NB4 (cell line): ENCODE measurements around the gene TCERG1L.
"Not testable (repeated sequence)": the region's sequence is repeated elsewhere in the genome, so short reads cannot be mapped to it uniquely, and the experiment has no call there.

ENCODE experiments used
- DNase-seq: peaks from one replicate; pipeline ENCODE4 v3.0.0; 2010; ENCODE audit warnings: low read depth
- H3K4me3 ChIP-seq: one replicate; pipeline ENCODE4 v1.5.1; 2011; ENCODE audit warnings: mild to moderate bottlenecking, low read depth, low read length, moderate library complexity
- MYC ChIP-seq: IDR thresholded peaks from 2 replicates; pipeline ENCODE4 v1.6.1; 2011; ENCODE audit warnings: low read depth, low read length
- POLR2A ChIP-seq: IDR thresholded peaks from 2 replicates; pipeline ENCODE4 v1.6.1; 2011; ENCODE audit warnings: mild to moderate bottlenecking; ENCODE audit not compliant: insufficient read length; ENCODE audit errors: extremely low read depth
- TF ChIP-seq, protein P1 (sequence below): IDR thresholded peaks from 2 replicates; pipeline ENCODE4 v1.6.1; 2011; ENCODE audit warnings: low read depth, low read length
- TF ChIP-seq, protein P2 (sequence below): IDR thresholded peaks from one replicate; pipeline ENCODE4 v1.5.1; 2012; ENCODE audit warnings: low read depth, low read length

The TCERG1L gene

DNA sequence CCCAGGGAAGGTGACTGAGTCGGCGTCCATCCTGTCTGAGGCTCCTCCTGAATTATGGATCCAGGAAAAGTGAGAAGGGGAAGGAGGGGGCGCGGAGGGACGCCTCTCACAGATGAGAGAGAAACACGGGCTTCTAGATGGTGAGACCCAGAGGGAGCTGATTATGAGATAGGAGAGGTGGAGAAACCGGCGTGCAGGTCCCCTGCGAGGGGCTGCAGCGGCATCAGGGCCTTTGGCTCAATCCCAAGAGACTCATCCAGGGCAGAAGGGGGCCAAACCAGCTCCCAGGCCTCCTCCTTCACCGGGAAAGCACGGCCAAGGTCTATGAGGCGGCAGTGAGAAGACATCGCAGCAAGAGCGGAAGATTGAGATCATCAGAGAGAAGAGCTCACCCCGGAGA is 70.8 kb downstream of the TCERG1L start:
- DNase-seq = no peak
- no peak overlapping the region for H3K4me3 ChIP-seq
- TF ChIP-seq POLR2A = no peak
- TF ChIP-seq, protein P1, sequence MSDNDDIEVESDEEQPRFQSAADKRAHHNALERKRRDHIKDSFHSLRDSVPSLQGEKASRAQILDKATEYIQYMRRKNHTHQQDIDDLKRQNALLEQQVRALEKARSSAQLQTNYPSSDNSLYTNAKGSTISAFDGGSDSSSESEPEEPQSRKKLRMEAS = no peak
- no peak for TF ChIP-seq MYC

DNA sequence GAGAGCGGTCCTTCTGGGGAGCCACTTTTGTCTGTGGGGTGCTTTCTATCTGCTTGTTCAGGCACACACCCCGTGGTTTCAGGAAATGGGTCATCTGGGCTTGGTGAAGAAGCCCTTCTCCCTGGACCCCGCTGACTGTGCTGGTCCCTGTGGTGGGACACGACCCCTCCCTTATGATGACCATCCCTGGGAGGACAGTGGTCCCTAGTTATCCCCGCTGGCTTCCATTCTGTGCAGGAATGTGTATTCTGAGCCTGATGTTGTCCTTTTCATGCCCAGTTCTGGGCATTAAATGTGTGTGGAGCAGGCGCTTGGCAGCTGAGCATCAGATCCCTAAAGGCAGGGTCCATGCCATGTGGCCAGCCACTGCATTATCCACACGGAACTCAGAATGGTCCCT is 71.6 kb downstream of the TCERG1L start:
- DNase-seq = no peak
- H3K4me3 ChIP-seq = no peak overlapping the region
- TF ChIP-seq MYC = no peak
- TF ChIP-seq, protein P2, sequence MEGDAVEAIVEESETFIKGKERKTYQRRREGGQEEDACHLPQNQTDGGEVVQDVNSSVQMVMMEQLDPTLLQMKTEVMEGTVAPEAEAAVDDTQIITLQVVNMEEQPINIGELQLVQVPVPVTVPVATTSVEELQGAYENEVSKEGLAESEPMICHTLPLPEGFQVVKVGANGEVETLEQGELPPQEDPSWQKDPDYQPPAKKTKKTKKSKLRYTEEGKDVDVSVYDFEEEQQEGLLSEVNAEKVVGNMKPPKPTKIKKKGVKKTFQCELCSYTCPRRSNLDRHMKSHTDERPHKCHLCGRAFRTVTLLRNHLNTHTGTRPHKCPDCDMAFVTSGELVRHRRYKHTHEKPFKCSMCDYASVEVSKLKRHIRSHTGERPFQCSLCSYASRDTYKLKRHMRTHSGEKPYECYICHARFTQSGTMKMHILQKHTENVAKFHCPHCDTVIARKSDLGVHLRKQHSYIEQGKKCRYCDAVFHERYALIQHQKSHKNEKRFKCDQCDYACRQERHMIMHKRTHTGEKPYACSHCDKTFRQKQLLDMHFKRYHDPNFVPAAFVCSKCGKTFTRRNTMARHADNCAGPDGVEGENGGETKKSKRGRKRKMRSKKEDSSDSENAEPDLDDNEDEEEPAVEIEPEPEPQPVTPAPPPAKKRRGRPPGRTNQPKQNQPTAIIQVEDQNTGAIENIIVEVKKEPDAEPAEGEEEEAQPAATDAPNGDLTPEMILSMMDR = no peak
- TF ChIP-seq POLR2A = no peak
- TF ChIP-seq, protein P1 = no peak

DNA sequence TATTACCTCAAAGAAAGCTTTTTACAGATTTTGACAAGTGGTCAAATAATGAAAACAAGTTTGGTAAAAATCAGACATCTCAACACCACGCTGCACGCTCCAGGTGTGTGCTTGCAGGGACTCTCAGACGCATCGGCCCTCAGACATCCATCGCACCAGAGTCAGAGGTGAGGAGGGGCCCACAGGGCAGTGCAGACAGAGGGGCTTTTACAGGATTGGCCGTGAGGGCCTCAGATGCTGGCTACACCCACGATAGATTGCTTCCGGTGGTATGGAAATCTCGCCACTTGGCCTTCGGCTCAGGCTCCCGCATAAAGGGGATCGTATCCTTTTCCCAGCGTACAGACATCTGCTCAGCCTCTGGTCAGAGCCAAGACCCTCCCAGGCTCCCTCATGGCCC is 72.1 kb downstream of the TCERG1L start:
- H3K4me3 ChIP-seq = no peak overlapping the region
- DNase-seq = no peak
- TF ChIP-seq MYC (no peak), POLR2A (no peak)
- TF ChIP-seq, protein P1 = no peak
- TF ChIP-seq, protein P2 = no peak

DNA sequence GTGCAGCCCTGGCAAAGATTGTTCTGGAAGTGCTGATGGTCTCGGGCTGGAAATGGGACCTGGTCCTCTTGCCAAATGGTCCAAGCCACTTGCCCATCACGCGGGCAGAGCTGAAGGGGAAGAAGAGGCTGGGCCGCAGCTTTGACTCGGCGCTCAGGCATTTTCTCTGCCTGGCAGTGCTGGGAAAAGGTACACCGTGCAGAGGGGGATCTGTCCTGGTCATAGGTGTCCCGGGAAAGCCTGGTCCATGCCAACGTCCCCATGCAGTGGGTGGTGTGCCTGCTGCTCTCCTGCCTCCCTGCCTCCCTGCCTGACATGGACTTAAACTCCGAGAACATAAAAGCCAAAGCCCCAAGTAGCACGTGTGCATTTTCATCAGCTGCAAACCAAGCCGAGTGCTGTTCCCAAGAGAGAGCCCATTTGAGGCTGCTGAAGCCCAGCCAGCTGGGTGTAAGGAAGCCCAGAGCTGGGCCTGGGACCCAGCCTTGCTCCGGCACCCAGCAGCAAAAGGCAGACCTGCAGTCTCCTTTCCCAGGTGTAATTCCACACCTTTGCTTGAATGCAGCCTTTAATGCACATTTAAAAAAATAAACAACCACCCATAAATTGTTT is 72.7 kb downstream of the TCERG1L start:
- no peak for DNase-seq
- no peak overlapping the region for H3K4me3 ChIP-seq
- TF ChIP-seq, protein P1 = no peak
- no peak for TF ChIP-seq MYC
- TF ChIP-seq, protein P2 = no peak
- TF ChIP-seq POLR2A = no peak

DNA sequence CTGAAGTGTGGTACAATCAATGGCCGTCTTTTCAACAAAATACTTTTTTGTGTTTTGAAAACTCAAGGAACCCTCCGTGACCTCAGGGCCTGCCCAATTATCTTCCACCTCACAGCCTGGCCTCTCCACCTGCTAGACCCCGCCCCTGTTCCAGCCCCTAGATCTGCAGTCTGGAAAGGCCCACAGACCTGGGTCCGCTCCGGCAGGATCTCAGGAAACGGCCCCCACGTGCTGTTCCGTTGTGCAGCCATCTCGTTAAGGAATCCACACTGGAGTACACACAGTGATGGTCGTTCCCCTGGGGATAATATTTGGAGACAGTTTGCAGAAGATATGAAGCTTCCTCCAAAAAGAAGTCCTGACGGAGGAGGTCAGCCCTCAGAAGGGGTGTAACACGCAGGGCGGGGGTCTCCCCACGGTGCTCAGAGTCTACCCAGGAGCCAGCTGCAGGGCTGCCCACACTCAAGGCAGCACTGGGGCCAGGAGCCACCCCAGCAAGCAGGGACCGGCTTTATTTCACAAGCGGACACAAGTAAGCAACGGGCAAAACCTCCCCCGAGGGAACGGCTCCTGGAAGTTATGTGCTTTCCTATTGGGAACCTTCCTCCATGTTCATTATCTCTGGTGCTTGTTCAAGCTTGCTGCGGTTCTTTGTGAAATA is 73.4 kb downstream of the TCERG1L start:
- DNase-seq = no peak
- no peak overlapping the region for H3K4me3 ChIP-seq
- TF ChIP-seq POLR2A (no peak), MYC (no peak)
- TF ChIP-seq, protein P2 = no peak
- TF ChIP-seq, protein P1 = no peak

DNA sequence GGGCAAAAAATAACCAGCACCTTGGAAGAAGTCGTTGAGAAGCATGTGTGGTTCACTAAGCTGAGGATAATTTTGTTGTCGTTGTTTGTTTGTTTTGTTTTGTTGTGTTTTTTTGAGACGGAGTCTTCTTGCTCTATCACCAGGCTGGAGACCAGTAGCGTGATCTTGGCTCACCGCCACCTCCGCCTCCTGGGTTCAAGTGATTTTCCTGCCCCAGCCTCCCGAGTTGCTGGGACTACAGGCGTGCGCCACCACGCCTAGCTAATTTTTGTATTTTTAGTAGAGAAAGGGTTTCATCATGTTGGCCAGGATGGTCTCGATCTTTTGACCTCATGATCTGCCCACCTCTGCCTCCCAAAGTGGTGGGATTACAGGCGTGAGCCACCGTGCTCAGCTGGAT is 76.9 kb downstream of the TCERG1L start:
- not testable (repeated sequence) for DNase-seq, H3K4me3 ChIP-seq
